Brain pericyte (primary cell): ENCODE data around the gene EHBP1.

ENCODE experiments used
- DNase-seq: peaks from one replicate; pipeline ENCODE4 v3.0.0-alpha.2; 2012; ENCODE audit warnings: low read depth, low spot score

The EHBP1 gene

GRCh38 chr2:63051795-63052333 lies 346.4 kb downstream of the EHBP1 start:
- DNase-seq = no peak

- DNase-seq = no peak
Observed at GRCh38 chr2:63052411-63053080, 347.0 kb downstream of the EHBP1 start.

- DNase-seq = no peak
Observed at GRCh38 chr2:63053081-63053888, 347.8 kb downstream of the EHBP1 start.

- DNase-seq = no peak
Observed at GRCh38 chr2:63053889-63054602, 348.5 kb downstream of the EHBP1 start.

GRCh38 chr2:63054841-63055225 lies 349.3 kb downstream of the EHBP1 start:
- no peak for DNase-seq

GRCh38 chr2:63055226-63056106 lies 350.0 kb downstream of the EHBP1 start:
- DNase-seq = no peak

- no peak for DNase-seq
Observed at GRCh38 chr2:63056107-63057050, 350.9 kb downstream of the EHBP1 start.

- no peak for DNase-seq
Observed at GRCh38 chr2:63057249-63058143, 352.0 kb downstream of the EHBP1 start.

GRCh38 chr2:63058144-63058920 lies 352.8 kb downstream of the EHBP1 start:
- peak; percentile 15 for DNase-seq

- no peak for DNase-seq
Observed at GRCh38 chr2:63058921-63059792, 353.6 kb downstream of the EHBP1 start.

GRCh38 chr2:63059793-63060471 lies 354.4 kb downstream of the EHBP1 start:
- no peak for DNase-seq

GRCh38 chr2:63060472-63060991 lies 355.0 kb downstream of the EHBP1 start:
- DNase-seq = no peak

- DNase-seq = no peak
Observed at GRCh38 chr2:63064197-63064596, 358.7 kb downstream of the EHBP1 start.

- DNase-seq = no peak
Observed at GRCh38 chr2:63064661-63065060, 359.1 kb downstream of the EHBP1 start.

- no peak for DNase-seq
Observed at GRCh38 chr2:63066265-63066664, 360.8 kb downstream of the EHBP1 start.

- DNase-seq = no peak
Observed at GRCh38 chr2:63066838-63067237, 361.3 kb downstream of the EHBP1 start.
